Measurements from ENCODE around the gene SPATA45. TPM values are rescaled to one million over a fixed set of nuclear protein-coding genes. Genes with fewer than 3 reads are reported as not detected.
"Not testable (repeated sequence)": the region's sequence is repeated elsewhere in the genome, so short reads cannot be mapped to it uniquely, and the experiment has no call there.

SPATA45 gene
- total and polyA plus RNA-seq, 3 donors from 2014 or later: 3.2 to 14.3 (median 11.1) TPM

DNA sequence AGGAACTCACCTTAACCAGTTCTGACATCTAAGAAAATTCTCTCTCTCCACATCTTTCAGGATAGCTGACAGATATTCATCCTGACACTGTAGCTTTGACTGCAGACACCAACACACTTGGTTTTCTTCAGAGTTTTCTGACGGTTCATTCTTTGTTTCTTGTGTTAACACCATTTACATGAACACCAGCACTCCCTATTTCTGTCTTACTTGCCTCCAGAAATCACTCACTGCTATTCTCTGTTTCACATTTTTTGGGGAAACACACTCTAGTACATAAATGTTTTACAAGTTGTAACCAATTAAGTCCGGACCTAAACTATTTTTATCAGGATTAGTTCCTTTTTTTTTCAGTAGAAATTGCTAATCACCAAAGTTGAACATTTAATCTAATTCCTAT lies 26.1 kb upstream of the SPATA45 start:
- no peak for DNase-seq
- WGBS, 2 donors: 65 to 73% methylated on average over 2 of the region's 2 CpGs
- Histone ChIP-seq H3K4me1 (no peaks in the 10 kb centered on the region), H3K27me3 (no peaks in the 10 kb centered on the region), H3K4me3 (no peak overlapping the region), H3K36me3 (ENCODE audit: low read depth, missing control alignments) (no peaks in the 10 kb centered on the region), H3K27ac (no peak overlapping the region), H3K9me3 (no peaks in the 10 kb centered on the region)
- intact Hi-C loops (cut with DNase I; ENCODE audit: low total_unique reads): no loop called here
- TF ChIP-seq POLR2A (IDR thresholded peaks at IDR 0.05): no peak
- TF ChIP-seq, protein P1, sequence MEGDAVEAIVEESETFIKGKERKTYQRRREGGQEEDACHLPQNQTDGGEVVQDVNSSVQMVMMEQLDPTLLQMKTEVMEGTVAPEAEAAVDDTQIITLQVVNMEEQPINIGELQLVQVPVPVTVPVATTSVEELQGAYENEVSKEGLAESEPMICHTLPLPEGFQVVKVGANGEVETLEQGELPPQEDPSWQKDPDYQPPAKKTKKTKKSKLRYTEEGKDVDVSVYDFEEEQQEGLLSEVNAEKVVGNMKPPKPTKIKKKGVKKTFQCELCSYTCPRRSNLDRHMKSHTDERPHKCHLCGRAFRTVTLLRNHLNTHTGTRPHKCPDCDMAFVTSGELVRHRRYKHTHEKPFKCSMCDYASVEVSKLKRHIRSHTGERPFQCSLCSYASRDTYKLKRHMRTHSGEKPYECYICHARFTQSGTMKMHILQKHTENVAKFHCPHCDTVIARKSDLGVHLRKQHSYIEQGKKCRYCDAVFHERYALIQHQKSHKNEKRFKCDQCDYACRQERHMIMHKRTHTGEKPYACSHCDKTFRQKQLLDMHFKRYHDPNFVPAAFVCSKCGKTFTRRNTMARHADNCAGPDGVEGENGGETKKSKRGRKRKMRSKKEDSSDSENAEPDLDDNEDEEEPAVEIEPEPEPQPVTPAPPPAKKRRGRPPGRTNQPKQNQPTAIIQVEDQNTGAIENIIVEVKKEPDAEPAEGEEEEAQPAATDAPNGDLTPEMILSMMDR (IDR thresholded peaks at IDR 0.05): no peak

DNA sequence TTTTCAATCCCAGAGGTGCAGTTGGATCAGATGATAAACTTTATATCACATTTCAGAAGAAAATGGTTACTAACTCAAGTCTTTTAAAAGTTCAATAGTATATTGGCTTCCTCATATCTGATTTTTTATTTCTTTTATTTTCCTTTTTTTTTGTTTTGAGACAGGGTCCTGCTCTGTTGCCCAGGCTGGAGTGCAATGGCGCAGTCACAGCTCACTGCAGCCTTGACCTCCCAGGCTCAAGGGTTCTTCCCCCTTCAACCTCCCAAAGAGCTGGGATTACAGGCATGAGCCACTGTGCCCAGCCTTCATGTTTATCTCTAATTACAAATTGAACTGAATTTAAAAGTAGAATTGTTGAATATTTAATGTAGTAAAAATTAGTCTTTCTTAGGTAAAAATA lies 24.5 kb upstream of the SPATA45 start:
- Histone ChIP-seq H3K4me1 (no peaks in the 10 kb centered on the region), H3K36me3 (ENCODE audit: low read depth, missing control alignments) (no peaks in the 10 kb centered on the region), H3K4me3 (no peak overlapping the region), H3K27ac (no peak overlapping the region), H3K27me3 (no peaks in the 10 kb centered on the region), H3K9me3 (no peaks in the 10 kb centered on the region)
- 95 to 96% methylated on average over 1 of the region's 1 CpG for WGBS, 2 donors
- intact Hi-C loops (cut with DNase I; ENCODE audit: low total_unique reads): no loop called here
- DNase-seq: no peak
- TF ChIP-seq, protein P1 (IDR thresholded peaks at IDR 0.05): no peak
- TF ChIP-seq POLR2A (IDR thresholded peaks at IDR 0.05): no peak

DNA sequence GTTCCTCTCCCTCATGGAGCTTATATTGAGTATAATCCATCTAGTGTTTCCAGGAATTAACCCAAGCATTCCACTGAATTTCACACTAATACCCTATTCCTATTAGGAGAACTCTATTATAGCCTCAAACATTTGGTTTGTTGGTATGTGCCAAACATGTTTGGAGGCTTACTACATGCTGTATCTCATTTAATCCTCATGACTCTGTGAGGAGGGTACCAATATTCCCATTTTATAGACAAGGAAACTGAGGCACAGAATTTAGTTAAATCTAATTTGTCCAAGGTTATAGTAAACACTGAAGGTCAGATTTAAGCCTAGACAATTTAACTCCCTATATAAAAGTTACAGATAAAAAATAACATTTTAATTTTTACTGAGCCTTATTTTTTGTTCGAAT lies 19.7 kb upstream of the SPATA45 start:
- Histone ChIP-seq H3K9me3 (no peaks in the 10 kb centered on the region), H3K4me3 (no peak overlapping the region), H3K27me3 (no peaks in the 10 kb centered on the region), H3K27ac (no peak overlapping the region), H3K4me1 (no peaks in the 10 kb centered on the region), H3K36me3 (ENCODE audit: low read depth, missing control alignments) (no peaks in the 10 kb centered on the region)
- TF ChIP-seq, protein P1 (IDR thresholded peaks at IDR 0.05): no peak
- TF ChIP-seq POLR2A (IDR thresholded peaks at IDR 0.05): no peak
- intact Hi-C loops (cut with DNase I; ENCODE audit: low total_unique reads): no loop called here
- no peak for DNase-seq
- 49 to 90% methylated on average over 1 of the region's 1 CpG for WGBS, 2 donors

DNA sequence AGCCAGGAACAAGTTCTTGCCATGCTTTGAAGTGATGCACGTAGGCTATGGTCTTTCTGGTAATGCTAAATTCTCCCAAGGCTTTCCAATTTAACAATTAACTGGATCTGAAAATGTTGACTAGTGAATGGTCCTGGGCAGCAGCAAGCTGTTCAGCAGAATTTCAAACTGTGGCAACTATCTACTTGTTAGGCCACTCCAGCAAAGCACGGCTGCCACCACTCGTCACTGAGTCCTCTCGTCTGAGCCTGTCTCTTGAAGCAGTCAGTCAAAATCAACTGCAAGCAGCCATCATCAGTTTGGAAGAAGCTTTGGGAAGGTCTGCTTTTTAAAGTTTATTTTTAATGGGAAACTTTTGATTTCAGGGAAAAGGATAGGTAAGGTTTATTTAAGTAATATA lies 16.8 kb upstream of the SPATA45 start:
- Histone ChIP-seq H3K36me3 (ENCODE audit: low read depth, missing control alignments) (no peaks in the 10 kb centered on the region), H3K4me1 (no peaks in the 10 kb centered on the region), H3K27ac (no peak overlapping the region), H3K4me3 (no peak overlapping the region), H3K27me3 (no peaks in the 10 kb centered on the region), H3K9me3 (no peaks in the 10 kb centered on the region)
- DNase-seq: no peak
- intact Hi-C loops (cut with DNase I; ENCODE audit: low total_unique reads): no loop called here
- TF ChIP-seq, protein P1 (IDR thresholded peaks at IDR 0.05): no peak
- no peak for TF ChIP-seq POLR2A (IDR thresholded peaks at IDR 0.05)
- WGBS, 2 donors: 93 to 95% methylated on average over 4 of the region's 4 CpGs

DNA sequence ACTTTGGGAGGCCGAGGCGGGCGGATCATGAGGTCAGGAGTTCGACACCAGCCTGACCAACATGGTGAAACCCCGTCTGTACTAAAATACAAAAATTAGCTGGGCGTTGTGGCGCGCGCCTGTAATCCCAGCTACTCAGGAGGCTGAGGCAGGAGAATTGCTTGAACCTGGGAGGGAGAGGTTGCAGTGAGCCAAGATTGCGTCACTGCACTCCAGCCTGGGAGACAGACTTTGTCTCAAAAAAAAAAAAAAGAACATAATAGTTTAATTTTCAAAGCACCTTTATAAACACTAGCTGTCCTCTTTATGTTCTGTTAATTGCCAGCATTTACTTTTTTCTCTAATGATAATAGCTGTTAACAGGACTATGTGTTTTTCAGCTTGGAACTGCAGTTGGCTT lies 15.9 kb upstream of the SPATA45 start:
- H3K4me3 ChIP-seq; H3K27me3 ChIP-seq; intact Hi-C loops (cut with DNase I; ENCODE audit: low total_unique reads); H3K27ac ChIP-seq; DNase-seq; H3K4me1 ChIP-seq; H3K36me3 ChIP-seq (ENCODE audit: low read depth, missing control alignments); H3K9me3 ChIP-seq: not testable (repeated sequence)
- 93 to 94% methylated on average over 10 of the region's 10 CpGs for WGBS, 2 donors
